Heart left ventricle (tissue), 13 donors: ENCODE results near the gene RIPOR1.

ENCODE experiments used
- CTCF ChIP-seq, 12 donors: fragments of 200-600 bp; sonication (generic) in 4 of 12; IDR thresholded peaks; one replicate each; pipeline versions ENCODE4 v1.5.0 to v1.8.0; 2018 to 2022; ENCODE audit warnings: antibody characterized with exemption in 12 of 12, mild to moderate bottlenecking in 5 of 12
- POLR2A ChIP-seq, 2 donors: fragments of 450-650 bp; IDR thresholded peaks; one replicate each; pipeline ENCODE4 v1.6.1; 2017; ENCODE audit warnings: antibody characterized with exemption in 2 of 2, mild to moderate bottlenecking in 2 of 2, moderate library complexity in 2 of 2
- donor health status: ischemic (EF 13 %, LVEDD 7.1; RV severe dilation, severe dysfunction).
- donor health status: DM: no; HTN: yes; CAD: no.
- donor health status: DM: no; HTN: no; CAD: no.
- donor health status: ischemic (EF 25% LVEDD 6.9; RV normal size, moderate dysfunction).
- donor health status: ischemic (EF 25% LVEDD 5.7; RV mildly dilated, moderate dysfunction).
- donor health status: ischemic (EF 35%, LVEDD 5.7; RV mildly dilated, moderate dysfunction).
- donor health status: nonischemic (EF 11% LVEDD 7.7; RV severe dilation, severe dysfunction).
- donor health status: DM: yes; HTN: yes; CAD: no.
- donor health status: PGD.
- donor health status: ischemic (EF 29% LVEDD 5.4; RV normal size, mild dysfunction).
- donor health status: nonischemic (EF 23%, LVEDD 6.1; RV moderate dilation, normal function).

DNA sequence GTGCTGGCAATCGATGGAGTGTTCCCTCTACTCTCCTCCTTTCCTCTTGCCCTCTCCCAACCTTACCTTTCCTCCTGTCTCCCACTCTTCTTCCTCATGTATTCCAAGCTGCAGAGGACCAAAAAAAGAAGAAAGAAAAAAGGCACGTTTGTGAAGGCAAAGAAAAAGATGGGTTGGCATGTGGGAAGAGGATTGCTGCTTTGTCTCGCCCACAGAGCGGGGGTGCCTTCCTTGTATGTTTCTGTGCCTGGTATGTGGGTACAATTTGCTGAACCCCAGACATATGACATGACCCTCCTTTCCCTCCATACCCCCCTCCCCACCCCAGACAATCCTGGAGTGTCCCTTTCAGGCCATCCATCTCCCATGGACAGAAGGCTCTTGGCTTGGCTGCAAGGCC, 20.6 kb downstream of the RIPOR1 start:
- TF ChIP-seq CTCF (IDR thresholded peaks at IDR 0.05) (no peak), POLR2A (IDR thresholded peaks at IDR 0.05) (no peak)
